PC-3 (cell line): Measurements from ENCODE around the gene SSU72.

ENCODE experiments used
- CTCF ChIP-seq: fragments of 300-600 bp; sonication (generic); conservative IDR thresholded peaks from 2 replicates; pipeline ENCODE4 v1.5.1; 2017; ENCODE audit warnings: antibody characterized with exemption, low read depth, mild to moderate bottlenecking, low read length
- EZH2phosphoT487 ChIP-seq: fragments of 300-600 bp; sonication (generic); IDR thresholded peaks from 2 replicates; pipeline ENCODE4 v1.6.1; 2018; ENCODE audit warnings: mild to moderate bottlenecking, antibody characterized with exemption, low read length, borderline replicate concordance

- no peak for TF ChIP-seq CTCF
- TF ChIP-seq EZH2phosphoT487: no peak
These were observed 14.5 kb downstream of the SSU72 start for GRCh38 chr1:1560178-1560577.
